HEK293 (cell line): ENCODE measurements around the gene CADPS2.

Source experiments
- CTCF ChIA-PET: fragments of 350-600 bp; formaldehyde crosslinking; extraction: SDS; loops from one replicate; lab custom pipeline; 2021; ENCODE audit warnings: antibody characterized with exemption; lab: Yijun Ruan, JAX
- POLR2A ChIA-PET: fragments of 300-600 bp; formaldehyde crosslinking; extraction: SDS; loops from one replicate; lab custom pipeline; 2020; ENCODE audit warnings: antibody characterized with exemption, inconsistent platforms; lab: Yijun Ruan, JAX
- H3K27ac ChIP-seq: fragments of 200-500 bp; sonication (Bioruptor generic); 2 replicates; pipeline ENCODE4 v1.5.1; 2014; ENCODE audit warnings: low read depth, low read length, control low read depth, inconsistent platforms; ENCODE audit errors: extremely low read depth
- H3K36me3 ChIP-seq, 2 experiments: fragments of 200-500 bp in 1 of 2; sonication (Bioruptor generic) in 1 of 2; 1 replicate in 1 of 2; 2 replicates in 1 of 2; pipeline ENCODE4 v1.5.1; 2014 to 2017; ENCODE audit warnings: inconsistent platforms in 2 of 2, low read length in 2 of 2; ENCODE audit not compliant: control insufficient read depth in 2 of 2, insufficient read depth in 1 of 2
- H3K4me1 ChIP-seq: fragments of 200-500 bp; sonication (Bioruptor generic); 2 replicates; pipeline ENCODE4 v1.5.1; 2014; ENCODE audit warnings: mild to moderate bottlenecking, low read length, inconsistent platforms; ENCODE audit not compliant: control insufficient read depth, insufficient read depth
- H3K4me3 ChIP-seq: 2 replicates; pipeline ENCODE4 v1.5.1; 2011; ENCODE audit warnings: low read depth, mild to moderate bottlenecking, control low read depth, low read length, moderate library complexity
- H3K9me3 ChIP-seq: fragments of 200-500 bp; sonication (Bioruptor generic); 2 replicates; pipeline ENCODE4 v1.5.1; 2014; ENCODE audit warnings: low read depth, low read length, inconsistent platforms; ENCODE audit not compliant: control insufficient read depth, insufficient read depth
- AEBP2 ChIP-seq: fragments of 450-650 bp; formaldehyde crosslinking; IDR thresholded peaks from 2 replicates; pipeline ENCODE4 v1.5.1; 2016; ENCODE audit warnings: missing biosample characterization, missing genetic modification characterization, borderline replicate concordance
- FEZF1 ChIP-seq: fragments of 450-650 bp; formaldehyde crosslinking; IDR thresholded peaks from 2 replicates; pipeline ENCODE4 v1.5.1; 2016; ENCODE audit warnings: missing biosample characterization, missing genetic modification characterization
- GLIS2 ChIP-seq: fragments of 450-650 bp; formaldehyde crosslinking; IDR thresholded peaks from 2 replicates; pipeline ENCODE4 v1.5.1; 2016; ENCODE audit warnings: missing biosample characterization, missing genetic modification characterization
- OSR2 ChIP-seq: fragments of 450-650 bp; formaldehyde crosslinking; IDR thresholded peaks from 2 replicates; pipeline ENCODE4 v1.5.1; 2016; ENCODE audit warnings: missing biosample characterization, missing genetic modification characterization
- PBX3 ChIP-seq: sonication (generic); formaldehyde crosslinking; IDR thresholded peaks from 2 replicates; pipeline ENCODE4 v1.8.1; 2022; ENCODE audit warnings: mild to moderate bottlenecking, moderate library complexity, missing genetic modification reagents
- WT1 ChIP-seq: fragments of 450-650 bp; formaldehyde crosslinking; IDR thresholded peaks from 2 replicates; pipeline ENCODE4 v1.5.1; 2016; ENCODE audit warnings: missing biosample characterization, missing genetic modification characterization
- YY1 ChIP-seq: fragments of 450-650 bp; formaldehyde crosslinking; IDR thresholded peaks from 2 replicates; pipeline ENCODE4 v1.5.1; 2018; ENCODE audit warnings: missing biosample characterization, missing genetic modification characterization
- ZBTB48 ChIP-seq: fragments of 450-650 bp; formaldehyde crosslinking; IDR thresholded peaks from 2 replicates; pipeline ENCODE4 v1.5.1; 2016; ENCODE audit warnings: missing biosample characterization, missing genetic modification characterization
- ZFHX2 ChIP-seq: fragments of 450-650 bp; formaldehyde crosslinking; conservative IDR thresholded peaks from 2 replicates; pipeline ENCODE4 v1.5.1; 2016; ENCODE audit warnings: missing biosample characterization, missing genetic modification characterization
- ZFP37 ChIP-seq: fragments of 450-650 bp; formaldehyde crosslinking; IDR thresholded peaks from 2 replicates; pipeline ENCODE4 v1.5.1; 2016; ENCODE audit warnings: missing biosample characterization, missing genetic modification characterization
- ZNF16 ChIP-seq: fragments of 450-650 bp; formaldehyde crosslinking; IDR thresholded peaks from 2 replicates; pipeline ENCODE4 v1.5.1; 2016; ENCODE audit warnings: low read depth, missing biosample characterization, missing genetic modification characterization
- ZNF2 ChIP-seq: fragments of 450-650 bp; formaldehyde crosslinking; IDR thresholded peaks from 2 replicates; pipeline ENCODE4 v1.5.1; 2016; ENCODE audit warnings: missing biosample characterization, missing genetic modification characterization
- ZNF202 ChIP-seq: fragments of 450-650 bp; formaldehyde crosslinking; IDR thresholded peaks from 2 replicates; pipeline ENCODE4 v1.5.1; 2016; ENCODE audit warnings: missing biosample characterization, missing genetic modification characterization, borderline replicate concordance
- ZNF26 ChIP-seq: fragments of 450-650 bp; formaldehyde crosslinking; IDR thresholded peaks from 2 replicates; pipeline ENCODE4 v1.5.1; 2016; ENCODE audit warnings: missing biosample characterization, missing genetic modification characterization
- ZNF341 ChIP-seq: fragments of 450-650 bp; formaldehyde crosslinking; IDR thresholded peaks from 2 replicates; pipeline ENCODE4; 2016; ENCODE audit warnings: low read depth, missing biosample characterization, missing genetic modification characterization
- ZNF391 ChIP-seq: fragments of 450-650 bp; formaldehyde crosslinking; IDR thresholded peaks from 2 replicates; pipeline ENCODE4 v1.5.1; 2016; ENCODE audit warnings: low read depth, missing biosample characterization, missing genetic modification characterization, borderline replicate concordance
- ZNF433 ChIP-seq: fragments of 450-650 bp; formaldehyde crosslinking; IDR thresholded peaks from 2 replicates; pipeline ENCODE4 v1.5.1; 2016; ENCODE audit warnings: missing biosample characterization, missing genetic modification characterization, low read depth
- ZNF501 ChIP-seq: fragments of 450-650 bp; formaldehyde crosslinking; IDR thresholded peaks from 2 replicates; pipeline ENCODE4 v1.5.1; 2016; ENCODE audit warnings: missing biosample characterization, missing genetic modification characterization
- ZNF558 ChIP-seq: fragments of 450-650 bp; formaldehyde crosslinking; IDR thresholded peaks from 2 replicates; pipeline ENCODE4 v1.5.1; 2016; ENCODE audit warnings: missing biosample characterization, missing genetic modification characterization
- ZNF561 ChIP-seq: fragments of 450-650 bp; IDR thresholded peaks from 2 replicates; pipeline ENCODE4 v1.5.1; 2018; ENCODE audit warnings: missing biosample characterization, missing genetic modification characterization, borderline replicate concordance
- ZNF776 ChIP-seq: fragments of 450-650 bp; formaldehyde crosslinking; IDR thresholded peaks from 2 replicates; pipeline ENCODE4 v1.5.0; 2017; ENCODE audit warnings: missing biosample characterization, missing genetic modification characterization, borderline replicate concordance
- ZNF785 ChIP-seq: fragments of 450-650 bp; formaldehyde crosslinking; IDR thresholded peaks from 2 replicates; pipeline ENCODE4 v1.5.1; 2016; ENCODE audit warnings: missing biosample characterization, missing genetic modification characterization
- ZNF792 ChIP-seq: fragments of 450-650 bp; formaldehyde crosslinking; IDR thresholded peaks from 2 replicates; pipeline ENCODE4 v1.5.1; 2016; ENCODE audit warnings: missing biosample characterization, missing genetic modification characterization
- TF ChIP-seq, protein P1 (sequence below): fragments of 450-650 bp; formaldehyde crosslinking; conservative IDR thresholded peaks from 2 replicates; pipeline ENCODE4 v1.5.1; 2016; ENCODE audit warnings: low read depth, missing biosample characterization, missing genetic modification characterization

The CADPS2 gene

GRCh38 chr7:122715183-122715582 lies 171.1 kb downstream of the CADPS2 start (continued):
- TF ChIP-seq, protein P1, sequence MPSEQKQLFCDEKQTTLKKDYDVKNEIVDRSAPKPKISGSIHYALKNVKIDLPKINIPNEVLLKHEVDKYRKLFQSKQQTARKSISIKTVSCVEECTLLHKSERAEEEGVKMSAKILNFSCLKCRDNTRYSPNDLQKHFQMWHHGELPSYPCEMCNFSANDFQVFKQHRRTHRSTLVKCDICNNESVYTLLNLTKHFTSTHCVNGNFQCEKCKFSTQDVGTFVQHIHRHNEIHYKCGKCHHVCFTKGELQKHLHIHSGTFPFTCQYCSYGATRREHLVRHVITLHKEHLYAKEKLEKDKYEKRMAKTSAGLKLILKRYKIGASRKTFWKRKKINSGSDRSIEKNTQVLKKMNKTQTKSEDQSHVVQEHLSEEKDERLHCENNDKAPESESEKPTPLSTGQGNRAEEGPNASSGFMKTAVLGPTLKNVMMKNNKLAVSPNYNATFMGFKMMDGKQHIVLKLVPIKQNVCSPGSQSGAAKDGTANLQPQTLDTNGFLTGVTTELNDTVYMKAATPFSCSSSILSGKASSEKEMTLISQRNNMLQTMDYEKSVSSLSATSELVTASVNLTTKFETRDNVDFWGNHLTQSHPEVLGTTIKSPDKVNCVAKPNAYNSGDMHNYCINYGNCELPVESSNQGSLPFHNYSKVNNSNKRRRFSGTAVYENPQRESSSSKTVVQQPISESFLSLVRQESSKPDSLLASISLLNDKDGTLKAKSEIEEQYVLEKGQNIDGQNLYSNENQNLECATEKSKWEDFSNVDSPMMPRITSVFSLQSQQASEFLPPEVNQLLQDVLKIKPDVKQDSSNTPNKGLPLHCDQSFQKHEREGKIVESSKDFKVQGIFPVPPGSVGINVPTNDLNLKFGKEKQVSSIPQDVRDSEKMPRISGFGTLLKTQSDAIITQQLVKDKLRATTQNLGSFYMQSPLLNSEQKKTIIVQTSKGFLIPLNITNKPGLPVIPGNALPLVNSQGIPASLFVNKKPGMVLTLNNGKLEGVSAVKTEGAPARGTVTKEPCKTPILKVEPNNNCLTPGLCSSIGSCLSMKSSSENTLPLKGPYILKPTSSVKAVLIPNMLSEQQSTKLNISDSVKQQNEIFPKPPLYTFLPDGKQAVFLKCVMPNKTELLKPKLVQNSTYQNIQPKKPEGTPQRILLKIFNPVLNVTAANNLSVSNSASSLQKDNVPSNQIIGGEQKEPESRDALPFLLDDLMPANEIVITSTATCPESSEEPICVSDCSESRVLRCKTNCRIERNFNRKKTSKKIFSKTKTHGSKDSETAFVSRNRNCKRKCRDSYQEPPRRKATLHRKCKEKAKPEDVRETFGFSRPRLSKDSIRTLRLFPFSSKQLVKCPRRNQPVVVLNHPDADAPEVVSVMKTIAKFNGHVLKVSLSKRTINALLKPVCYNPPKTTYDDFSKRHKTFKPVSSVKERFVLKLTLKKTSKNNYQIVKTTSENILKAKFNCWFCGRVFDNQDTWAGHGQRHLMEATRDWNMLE (tag by site-specific recombination), result no peak
- no peak for TF ChIP-seq ZNF792 (tag by site-specific recombination)
- TF ChIP-seq ZBTB48 (tag by site-specific recombination), result no peak
- TF ChIP-seq ZNF433 (tag by site-specific recombination), result no peak
- TF ChIP-seq ZNF2 (tag by site-specific recombination), result no peak
- TF ChIP-seq ZNF501, result no peak
- TF ChIP-seq ZNF391 (tag by site-specific recombination), result no peak
- TF ChIP-seq ZNF341 (tag by site-specific recombination), result no peak
- no peak for TF ChIP-seq OSR2 (tag by site-specific recombination)
- no peak for TF ChIP-seq YY1 (tag by site-specific recombination)
- TF ChIP-seq ZNF26 (tag by site-specific recombination), result no peak

DNA sequence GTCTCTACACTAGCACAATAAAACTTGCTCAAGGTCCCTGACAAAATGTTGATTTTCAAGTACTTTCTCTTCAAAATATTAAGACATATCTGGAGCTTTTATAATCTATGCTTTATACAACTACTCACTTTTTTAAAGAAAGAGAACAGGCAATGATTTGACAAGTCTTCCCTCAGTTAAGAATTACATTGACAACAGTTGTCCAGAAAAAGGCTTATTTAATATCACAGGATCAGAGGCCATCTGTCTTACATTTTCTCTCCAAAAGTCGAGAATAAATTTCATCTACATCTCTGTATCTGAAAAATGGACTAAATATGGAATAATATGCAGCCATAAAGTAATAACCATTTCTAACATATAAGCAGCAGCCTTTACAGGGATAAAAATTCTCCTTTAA lies 175.3 kb downstream of the CADPS2 start:
- no peaks in the 10 kb centered on the region for H3K4me1 ChIP-seq
- H3K27ac ChIP-seq, result no peak overlapping the region
- no peak overlapping the region for H3K4me3 ChIP-seq
- ChIA-PET POLR2A (no interaction called here), CTCF (interaction anchor here (0.7 kb wide), 2 partner anchors 181 to 196 kb away, joined by 3 read pairs; no protein-coding TSS in a partner anchor)
- no peaks in the 10 kb centered on the region for H3K9me3 ChIP-seq
- TF ChIP-seq PBX3 (CRISPR knock-in tag), result no peak
- TF ChIP-seq ZNF785 (tag by site-specific recombination), result no peak
- no peak for TF ChIP-seq ZNF202 (tag by site-specific recombination)
- TF ChIP-seq ZFP37 (tag by site-specific recombination), result no peak
- TF ChIP-seq AEBP2, result no peak
- TF ChIP-seq FEZF1 (tag by site-specific recombination), result no peak
- TF ChIP-seq ZNF561 (tag by site-specific recombination), result no peak
- TF ChIP-seq ZNF776 (tag by site-specific recombination), result no peak
- no peak for TF ChIP-seq GLIS2
- no peak for TF ChIP-seq ZNF558
- TF ChIP-seq WT1 (tag by site-specific recombination), result no peak
- no peak for TF ChIP-seq ZFHX2
- no peak for TF ChIP-seq ZNF16
- TF ChIP-seq, all 188 proteins: peak for 0
- H3K36me3 ChIP-seq, result no peaks in the 10 kb centered on the region
